ENCODE data around the gene YPEL2. TPM values are rescaled to one million over a fixed set of nuclear protein-coding genes. Genes with fewer than 3 reads are reported as not detected.
"Not testable (repeated sequence)": the region's sequence is repeated elsewhere in the genome, so short reads cannot be mapped to it uniquely, and the experiment has no call there.

Gene YPEL2
- polyA plus RNA-seq, 1 experiment: 9.2 TPM

GRCh38 chr17:59304811-59305210 lies 26.6 kb upstream of the YPEL2 start:
- TF ChIP-seq, protein P1, sequence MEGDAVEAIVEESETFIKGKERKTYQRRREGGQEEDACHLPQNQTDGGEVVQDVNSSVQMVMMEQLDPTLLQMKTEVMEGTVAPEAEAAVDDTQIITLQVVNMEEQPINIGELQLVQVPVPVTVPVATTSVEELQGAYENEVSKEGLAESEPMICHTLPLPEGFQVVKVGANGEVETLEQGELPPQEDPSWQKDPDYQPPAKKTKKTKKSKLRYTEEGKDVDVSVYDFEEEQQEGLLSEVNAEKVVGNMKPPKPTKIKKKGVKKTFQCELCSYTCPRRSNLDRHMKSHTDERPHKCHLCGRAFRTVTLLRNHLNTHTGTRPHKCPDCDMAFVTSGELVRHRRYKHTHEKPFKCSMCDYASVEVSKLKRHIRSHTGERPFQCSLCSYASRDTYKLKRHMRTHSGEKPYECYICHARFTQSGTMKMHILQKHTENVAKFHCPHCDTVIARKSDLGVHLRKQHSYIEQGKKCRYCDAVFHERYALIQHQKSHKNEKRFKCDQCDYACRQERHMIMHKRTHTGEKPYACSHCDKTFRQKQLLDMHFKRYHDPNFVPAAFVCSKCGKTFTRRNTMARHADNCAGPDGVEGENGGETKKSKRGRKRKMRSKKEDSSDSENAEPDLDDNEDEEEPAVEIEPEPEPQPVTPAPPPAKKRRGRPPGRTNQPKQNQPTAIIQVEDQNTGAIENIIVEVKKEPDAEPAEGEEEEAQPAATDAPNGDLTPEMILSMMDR (IDR thresholded peaks at IDR 0.05; ENCODE audit: insufficient read depth, low read depth, low read length): no peak
- CTCF ChIA-PET: no interaction called here
- no peak overlapping the region for H3K4me3 ChIP-seq (ENCODE audit: low read depth, low read length)
- POLR2A ChIA-PET: no interaction called here
- no peak for DNase-seq (ENCODE audit: low read depth)
- no peaks in the 10 kb centered on the region for H3K27me3 ChIP-seq (ENCODE audit: control insufficient read depth, insufficient read depth, low read length)
- H3K36me3 ChIP-seq (ENCODE audit: control insufficient read depth, insufficient read depth, low read length): no peaks in the 10 kb centered on the region

DNA sequence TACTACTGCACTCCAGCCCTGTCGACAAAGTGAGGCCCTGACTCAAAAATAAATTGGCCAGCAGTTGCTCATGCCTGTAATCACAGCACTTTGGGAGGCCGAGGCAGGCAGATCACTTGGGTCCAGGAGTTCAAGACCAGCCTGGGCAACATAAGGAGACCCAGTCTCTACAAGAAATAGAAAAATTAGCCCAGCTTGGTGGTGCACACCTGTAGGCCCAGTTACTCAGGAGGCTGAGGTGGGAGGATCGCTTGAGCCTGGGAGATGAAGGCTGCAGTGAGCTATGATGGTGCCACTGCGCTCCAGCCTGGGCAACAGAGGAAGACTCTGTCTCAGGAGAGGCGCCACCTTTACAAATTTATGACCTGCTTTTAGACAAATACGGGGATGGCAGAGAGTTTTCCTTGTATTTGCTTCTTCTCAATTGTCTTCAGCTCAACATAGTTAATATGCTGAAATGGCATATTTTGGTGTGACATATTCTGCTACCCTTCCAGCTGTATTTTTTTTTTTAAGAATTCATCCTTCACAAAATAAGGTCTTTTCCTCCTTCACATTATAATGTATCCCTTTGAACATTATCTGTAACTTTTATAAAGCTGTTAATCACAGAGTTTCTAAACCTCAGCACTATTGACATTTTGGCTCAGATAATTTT lies 21.1 kb upstream of the YPEL2 start:
- CTCF ChIA-PET: interaction anchor here (0.7 to 6.3 kb wide), 21 partner anchors 9 to 255 kb away, joined by 3 to 80 read pairs (median 5); partner anchors contain the start of genes DHX40 and GDPD1
- no peaks in the 10 kb centered on the region for H3K36me3 ChIP-seq (ENCODE audit: control insufficient read depth, insufficient read depth, low read length)
- no peaks in the 10 kb centered on the region for H3K27me3 ChIP-seq (ENCODE audit: control insufficient read depth, insufficient read depth, low read length)
- no peak for DNase-seq (ENCODE audit: low read depth)
- POLR2A ChIA-PET: interaction anchor here (0.7 kb wide), 1 partner anchor 532 kb away, joined by 3 read pairs; no protein-coding TSS in a partner anchor
- H3K4me3 ChIP-seq (ENCODE audit: low read depth, low read length): no peak overlapping the region
- TF ChIP-seq, protein P1 (IDR thresholded peaks at IDR 0.05; ENCODE audit: insufficient read depth, low read depth, low read length): no peak

- POLR2A ChIA-PET: interaction anchor here (0.6 to 0.7 kb wide), 2 partner anchors 28 to 532 kb away, joined by 3 to 6 read pairs; no protein-coding TSS in a partner anchor
- no peaks in the 10 kb centered on the region for H3K36me3 ChIP-seq (ENCODE audit: control insufficient read depth, insufficient read depth, low read length)
- TF ChIP-seq, protein P1 (IDR thresholded peaks at IDR 0.05; ENCODE audit: insufficient read depth, low read depth, low read length): peak; percentile 75
- H3K4me3 ChIP-seq (ENCODE audit: low read depth, low read length): no peak overlapping the region
- CTCF ChIA-PET: interaction anchor here (0.7 to 6.3 kb wide), 24 partner anchors 10 to 254 kb away, joined by 3 to 80 read pairs (median 4); partner anchors contain the start of genes DHX40 and GDPD1
- no peak for DNase-seq (ENCODE audit: low read depth)
- no peaks in the 10 kb centered on the region for H3K27me3 ChIP-seq (ENCODE audit: control insufficient read depth, insufficient read depth, low read length)
These were observed 20.4 kb upstream of the YPEL2 start for GRCh38 chr17:59311051-59311468.

DNA sequence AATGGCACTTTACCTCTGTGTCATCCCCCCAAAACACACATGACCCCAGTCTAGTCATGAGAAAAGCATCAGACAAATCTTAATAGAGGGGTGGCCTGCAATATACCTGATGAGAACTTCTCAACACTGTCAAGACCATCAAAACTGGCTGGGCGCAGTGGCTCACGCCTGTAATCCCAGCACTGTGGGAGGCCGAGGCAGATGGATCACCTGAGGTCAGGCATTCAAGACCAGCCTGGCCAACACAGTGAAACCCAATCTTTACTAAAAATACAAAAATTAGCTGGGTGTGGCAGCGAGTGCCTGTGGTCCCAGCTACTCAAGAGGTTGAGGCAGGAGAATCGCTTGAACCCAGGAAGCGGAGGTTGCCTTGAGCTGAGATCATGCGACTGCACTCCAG lies 19.9 kb upstream of the YPEL2 start:
- not testable (repeated sequence) for H3K36me3 ChIP-seq (ENCODE audit: control insufficient read depth, insufficient read depth, low read length); H3K4me3 ChIP-seq (ENCODE audit: low read depth, low read length); H3K27me3 ChIP-seq (ENCODE audit: control insufficient read depth, insufficient read depth, low read length); DNase-seq (ENCODE audit: low read depth)
- ChIA-PET CTCF (interaction anchor here (0.7 to 6.3 kb wide), 20 partner anchors 10 to 248 kb away, joined by 3 to 80 read pairs (median 6); partner anchors contain the start of gene GDPD1), POLR2A (interaction anchor here (0.6 kb wide), 1 partner anchor 29 kb away, joined by 6 read pairs; no protein-coding TSS in a partner anchor)

DNA sequence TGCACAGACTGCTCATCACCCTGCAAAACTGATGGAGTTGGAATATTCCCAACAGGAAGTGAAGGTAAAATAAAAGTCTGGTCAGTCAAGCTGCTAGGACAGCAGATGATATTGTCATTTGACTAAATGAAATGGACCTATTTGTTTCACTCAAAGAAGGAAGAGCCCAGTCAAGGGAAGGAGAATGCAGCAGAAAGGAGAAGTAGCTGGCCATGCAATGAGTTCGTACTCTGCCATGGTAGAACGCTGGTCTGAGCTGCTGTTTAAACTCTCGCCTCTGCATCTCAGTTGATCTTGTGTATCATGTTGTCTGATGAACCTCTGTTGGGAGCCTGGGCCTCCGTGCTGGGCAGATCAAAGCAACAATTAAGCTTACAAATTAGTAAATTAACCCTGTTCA lies 15.6 kb upstream of the YPEL2 start:
- CTCF ChIA-PET: interaction anchor here (0.7 to 3.6 kb wide), 6 partner anchors 14 to 304 kb away, joined by 3 to 21 read pairs (median 4); no protein-coding TSS in a partner anchor
- POLR2A ChIA-PET: no interaction called here
- no peak overlapping the region for H3K4me3 ChIP-seq (ENCODE audit: low read depth, low read length)
- no peaks in the 10 kb centered on the region for H3K36me3 ChIP-seq (ENCODE audit: control insufficient read depth, insufficient read depth, low read length)
- H3K27me3 ChIP-seq (ENCODE audit: control insufficient read depth, insufficient read depth, low read length): no peaks in the 10 kb centered on the region
- TF ChIP-seq, protein P1 (IDR thresholded peaks at IDR 0.05; ENCODE audit: insufficient read depth, low read depth, low read length): no peak
- DNase-seq (ENCODE audit: low read depth): no peak

Measured in BJ (cell line).